ENCODE data around the gene LAMA3.

LAMA3 gene

DNA sequence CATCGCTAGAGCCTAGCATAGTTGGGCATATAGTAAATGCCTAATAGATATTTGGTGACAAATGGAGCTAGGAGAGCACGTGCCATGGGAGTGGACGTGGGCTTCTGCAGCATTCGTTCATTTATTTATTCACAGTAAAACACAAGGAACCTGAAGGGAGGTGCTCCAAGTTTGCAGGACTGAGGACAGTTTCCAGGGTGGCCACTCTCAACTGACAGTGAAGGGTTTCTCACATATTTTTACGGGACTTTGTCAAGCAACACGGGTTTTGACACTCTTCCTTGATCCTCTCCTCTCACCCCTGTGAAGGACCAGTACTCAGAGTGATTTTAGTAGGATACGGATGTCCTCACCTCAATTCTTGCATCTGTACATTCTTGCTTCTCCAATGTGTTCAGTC lies 190.3 kb downstream of the LAMA3 start:
- no peak for DNase-seq (ENCODE audit: low read depth)

DNA sequence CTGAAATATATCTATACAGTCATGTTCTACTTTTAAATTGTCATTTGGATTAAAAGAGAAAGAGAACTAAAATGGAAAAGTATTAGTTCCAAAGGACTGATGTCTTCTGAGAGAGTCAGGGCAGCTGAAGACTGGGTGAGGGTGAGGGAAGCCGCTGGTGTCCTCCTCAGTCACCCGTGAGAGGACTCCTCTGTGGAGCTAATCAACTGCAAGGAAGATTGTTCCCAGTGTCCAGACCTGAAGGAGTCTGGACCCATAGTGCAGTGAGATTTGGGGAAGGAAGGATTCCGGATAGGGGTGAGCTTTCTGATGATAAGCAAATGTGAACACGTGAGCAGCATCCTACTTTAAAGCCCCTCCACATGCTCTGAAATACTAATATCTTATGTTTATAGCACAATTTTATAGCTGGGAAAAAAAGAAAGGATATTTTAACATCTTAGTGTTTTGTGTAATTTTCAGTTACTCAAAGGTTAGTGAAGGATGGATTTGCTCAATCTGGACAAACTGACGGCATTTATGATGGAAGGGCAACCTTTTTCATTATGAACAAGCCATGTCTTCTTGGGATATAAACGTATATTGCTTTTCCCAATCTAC lies 190.8 kb downstream of the LAMA3 start:
- DNase-seq (ENCODE audit: low read depth) = no peak

DNA sequence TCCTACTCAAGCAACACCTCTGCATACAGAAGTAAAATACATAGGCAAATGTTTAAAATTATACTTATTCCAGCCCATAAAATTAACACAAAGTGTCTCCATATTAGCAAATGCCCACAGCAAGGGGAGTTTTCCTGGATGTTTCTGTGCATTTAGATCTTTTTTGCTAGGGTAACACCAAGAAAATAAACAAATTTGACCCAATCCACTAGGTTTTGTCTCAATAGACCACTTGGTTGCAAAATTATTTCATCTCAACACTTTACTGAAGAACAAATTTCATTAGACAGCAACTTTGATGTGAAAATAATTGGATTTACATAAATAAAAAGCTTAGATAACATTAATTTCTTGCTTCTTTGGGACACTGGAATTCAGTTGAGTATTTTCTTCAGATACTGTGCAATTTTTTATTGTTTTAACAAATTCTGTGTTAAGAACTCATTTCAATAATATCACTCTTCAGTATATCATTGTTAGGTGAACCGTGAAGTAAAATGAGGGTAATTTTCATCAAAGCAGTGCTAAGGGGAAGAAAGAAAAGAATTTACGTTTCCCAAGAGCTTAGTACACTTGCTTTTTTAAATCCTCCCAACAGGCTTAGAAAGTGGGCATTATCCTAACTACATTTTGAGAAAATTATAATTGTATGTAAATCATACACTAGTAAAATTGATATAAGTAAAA lies 191.8 kb downstream of the LAMA3 start:
- DNase-seq (ENCODE audit: low read depth) = no peak

DNA sequence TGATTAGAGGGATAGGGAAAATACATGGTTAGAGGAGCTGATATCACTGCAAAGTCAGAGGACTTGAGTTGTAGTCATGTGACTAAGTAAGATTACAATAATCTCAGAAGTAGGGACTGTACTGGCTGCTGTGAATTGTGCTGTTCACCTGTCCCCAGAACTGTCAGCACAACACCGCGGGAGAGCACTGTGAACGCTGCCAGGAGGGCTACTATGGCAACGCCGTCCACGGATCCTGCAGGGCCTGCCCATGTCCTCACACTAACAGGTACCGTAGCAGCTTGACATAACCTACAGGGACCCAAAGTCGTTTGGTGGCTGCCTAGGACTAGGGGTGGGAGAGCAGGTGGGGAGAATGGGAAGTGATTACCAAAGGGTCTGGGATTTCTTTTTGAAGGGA lies 192.5 kb downstream of the LAMA3 start:
- no peak for DNase-seq (ENCODE audit: low read depth)

DNA sequence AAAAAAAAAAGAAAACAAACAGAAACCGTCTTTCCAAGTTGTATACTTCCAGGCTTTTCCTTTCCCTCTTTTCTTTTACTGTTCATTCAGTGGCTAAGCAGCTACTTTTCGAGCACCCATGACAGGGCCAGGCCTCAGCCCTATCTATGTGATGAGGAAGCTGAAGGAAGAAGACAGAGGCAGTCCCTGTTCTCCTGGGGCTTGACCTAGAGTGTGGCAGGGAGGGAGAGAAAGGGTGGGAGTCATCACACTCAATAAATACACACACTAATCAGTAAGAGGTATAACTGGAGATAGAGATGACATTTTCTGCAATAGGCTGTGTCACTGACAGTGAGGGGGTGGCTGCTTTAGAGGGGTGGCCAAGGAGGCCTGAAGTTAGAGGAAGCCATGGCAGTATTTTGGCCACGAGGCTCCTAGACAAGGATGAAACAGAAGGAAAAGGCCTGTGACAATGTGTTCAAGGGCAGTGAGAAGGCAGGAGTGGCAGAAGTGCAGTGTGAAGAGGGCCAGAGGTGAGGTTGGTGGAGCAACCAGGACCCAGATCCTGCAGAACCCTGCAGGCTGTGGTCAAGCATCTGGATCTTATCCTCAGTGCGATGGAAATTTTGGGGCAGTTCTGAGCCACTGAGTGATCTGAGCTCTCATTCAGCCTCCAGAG lies 193.5 kb downstream of the LAMA3 start:
- DNase-seq (ENCODE audit: low read depth) = no peak

DNA sequence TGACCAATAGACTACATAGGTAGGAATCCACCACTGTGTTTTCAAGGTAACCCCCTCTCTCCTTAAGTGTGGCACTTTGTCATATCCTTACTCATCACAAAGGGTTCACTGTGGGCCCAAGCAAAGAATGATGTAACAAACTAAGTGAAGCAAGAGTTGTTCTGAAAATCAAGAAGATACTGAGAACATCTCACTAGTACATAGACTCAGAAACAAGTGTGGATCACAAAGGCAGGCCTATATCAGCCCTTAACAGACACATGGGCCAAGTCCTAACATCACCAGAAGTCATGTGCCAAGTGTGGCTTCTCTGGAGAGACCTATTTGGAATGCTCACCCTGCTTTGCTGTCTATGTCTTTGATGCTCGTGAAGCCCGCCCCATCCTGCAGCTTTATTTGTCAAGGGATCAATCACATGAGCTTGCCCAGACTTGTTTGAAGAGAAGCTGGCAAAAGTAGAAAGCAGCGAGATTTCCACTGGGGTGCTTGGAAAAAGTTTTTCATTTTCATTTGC lies 194.1 kb downstream of the LAMA3 start:
- no peak for DNase-seq (ENCODE audit: low read depth)

DNA sequence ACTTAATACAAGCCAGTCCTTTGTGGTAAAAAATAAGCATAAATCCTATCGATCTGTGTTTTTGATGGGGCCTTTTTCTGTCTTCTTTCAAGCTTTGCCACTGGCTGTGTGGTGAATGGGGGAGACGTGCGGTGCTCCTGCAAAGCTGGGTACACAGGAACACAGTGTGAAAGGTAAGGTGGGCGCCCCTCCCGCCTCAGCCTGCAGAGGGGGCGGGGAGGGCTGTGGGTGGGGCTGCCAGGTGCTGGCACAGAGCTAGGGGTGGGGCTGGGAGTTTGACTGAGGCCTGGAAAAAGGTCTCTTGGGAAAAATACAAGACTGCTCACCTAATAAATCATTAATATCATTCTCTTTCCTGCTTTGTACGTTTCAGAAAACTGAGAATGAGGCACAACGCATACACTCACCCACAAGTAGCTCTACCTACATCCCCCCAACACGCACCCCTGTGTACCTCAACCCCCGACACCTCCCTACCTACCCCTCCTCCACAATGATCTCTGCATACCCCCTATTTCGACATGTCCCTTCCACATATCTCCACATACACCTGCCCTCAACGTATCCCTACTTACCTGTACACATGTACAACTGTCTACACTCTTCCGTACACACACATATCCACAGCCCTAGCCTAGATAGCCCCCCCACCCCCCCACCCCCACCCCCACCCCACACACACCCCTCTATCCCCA lies 195.6 kb downstream of the LAMA3 start:
- DNase-seq (ENCODE audit: low read depth) = no peak

DNA sequence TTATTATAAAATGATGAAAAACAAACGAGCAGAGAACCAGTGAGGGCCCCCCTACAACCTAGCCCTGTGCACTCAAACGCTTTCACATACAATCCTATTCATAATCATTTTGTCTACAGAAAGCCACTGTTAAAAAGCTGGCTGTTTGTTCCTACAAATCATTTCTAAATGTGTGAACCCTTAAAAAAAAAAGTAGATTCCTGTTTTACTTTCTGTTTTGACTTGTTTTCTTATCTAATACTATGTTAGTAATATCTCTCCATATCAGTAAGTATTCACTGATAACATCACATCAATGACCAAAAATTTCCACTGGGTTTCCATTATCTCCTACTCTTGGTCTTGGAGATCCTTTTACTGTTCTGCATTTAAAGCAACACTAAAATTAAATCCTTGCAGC lies 196.5 kb downstream of the LAMA3 start:
- no peak for DNase-seq (ENCODE audit: low read depth)

DNA sequence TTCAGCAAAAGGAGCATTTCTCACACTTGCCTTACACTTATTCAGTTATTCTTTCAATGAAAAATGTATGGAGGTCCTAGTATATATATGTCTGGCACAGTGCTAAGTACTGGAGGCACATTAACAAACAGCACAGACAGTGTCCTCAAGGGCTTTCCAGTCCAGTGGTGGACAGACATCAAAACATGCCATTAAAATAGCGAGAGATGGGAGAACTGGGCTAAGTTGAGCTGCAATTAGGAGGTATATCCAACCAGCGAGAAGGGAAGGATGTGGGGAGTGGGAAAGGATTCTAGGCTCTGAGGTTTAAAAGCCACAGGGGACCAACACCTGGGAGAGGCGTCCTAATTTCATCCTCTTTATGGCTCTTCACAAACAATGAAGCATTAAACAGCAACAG lies 197.8 kb downstream of the LAMA3 start:
- DNase-seq (ENCODE audit: low read depth) = no peak

DNA sequence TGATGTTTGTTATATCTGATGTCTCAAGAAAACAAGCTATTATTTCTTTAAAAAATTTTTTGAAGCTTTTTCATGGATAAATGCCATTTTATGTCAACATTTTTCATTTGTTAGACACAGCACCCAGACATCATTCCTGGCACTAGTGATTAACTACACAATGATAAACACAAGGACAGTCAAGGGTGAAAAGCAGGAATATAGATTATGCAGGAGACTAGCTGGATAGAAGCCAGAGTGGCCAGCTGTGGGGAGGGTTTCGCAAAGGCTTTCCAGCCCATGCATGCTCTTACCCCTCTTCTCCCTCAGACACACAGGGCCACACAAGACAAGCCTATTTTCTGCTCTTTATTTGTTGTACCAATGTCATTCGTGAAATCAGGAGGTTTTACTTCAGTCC lies 198.2 kb downstream of the LAMA3 start:
- no peak for DNase-seq (ENCODE audit: low read depth)

DNA sequence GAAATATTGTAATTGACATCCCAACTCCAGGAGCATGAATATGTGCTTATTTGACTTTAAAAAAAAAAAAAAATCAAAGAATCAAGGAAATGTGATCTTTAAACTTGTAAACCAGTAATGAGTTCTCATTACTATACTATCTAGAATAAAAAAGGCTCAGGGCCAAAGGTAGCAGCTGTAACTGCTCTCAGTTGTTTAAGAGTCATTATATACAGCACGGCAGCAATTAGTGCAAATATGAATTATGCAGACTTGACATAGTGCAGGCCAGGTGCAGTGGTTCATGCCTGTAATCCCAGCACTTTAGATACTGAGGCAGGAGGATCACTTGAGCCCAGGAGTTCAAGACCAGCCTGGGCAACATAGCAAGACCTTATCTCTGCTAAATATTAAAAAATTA lies 199.6 kb downstream of the LAMA3 start:
- DNase-seq (ENCODE audit: low read depth) = no peak

DNA sequence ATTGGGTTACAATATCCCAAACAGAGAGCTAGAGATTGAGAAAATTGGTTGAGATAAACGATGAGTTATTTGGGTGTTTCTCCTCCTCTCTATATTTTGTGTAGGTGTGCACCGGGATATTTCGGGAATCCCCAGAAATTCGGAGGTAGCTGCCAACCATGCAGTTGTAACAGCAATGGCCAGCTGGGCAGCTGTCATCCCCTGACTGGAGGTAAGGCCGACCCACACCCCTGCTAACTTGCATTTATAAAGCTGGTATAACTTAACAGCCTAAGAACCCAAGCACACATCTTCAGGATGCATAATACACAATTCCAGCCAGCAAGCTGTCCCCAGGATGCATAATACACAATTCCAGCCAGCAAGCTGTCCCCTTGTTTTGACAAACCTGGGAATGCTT lies 200.7 kb downstream of the LAMA3 start:
- no peak for DNase-seq (ENCODE audit: low read depth)

DNA sequence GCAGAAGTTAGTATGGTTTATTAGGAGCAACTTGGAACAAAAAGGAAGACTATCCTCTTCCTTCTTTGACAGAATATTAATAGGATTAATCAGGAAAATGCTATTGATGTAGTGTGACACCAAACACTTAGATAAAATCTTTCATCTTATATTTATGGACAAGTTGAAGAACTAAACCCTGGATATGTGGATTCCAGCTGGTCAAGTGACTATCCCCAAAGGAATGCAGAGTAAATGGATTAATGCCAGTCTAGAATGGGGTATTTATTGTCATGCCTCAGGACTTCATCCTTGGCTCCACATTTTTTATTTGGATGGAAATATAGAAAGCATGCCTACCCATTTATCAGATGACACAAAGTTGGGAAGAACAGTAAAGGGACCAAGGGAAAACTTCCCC lies 201.3 kb downstream of the LAMA3 start:
- peak; percentile 55 for DNase-seq (ENCODE audit: low read depth)

DNA sequence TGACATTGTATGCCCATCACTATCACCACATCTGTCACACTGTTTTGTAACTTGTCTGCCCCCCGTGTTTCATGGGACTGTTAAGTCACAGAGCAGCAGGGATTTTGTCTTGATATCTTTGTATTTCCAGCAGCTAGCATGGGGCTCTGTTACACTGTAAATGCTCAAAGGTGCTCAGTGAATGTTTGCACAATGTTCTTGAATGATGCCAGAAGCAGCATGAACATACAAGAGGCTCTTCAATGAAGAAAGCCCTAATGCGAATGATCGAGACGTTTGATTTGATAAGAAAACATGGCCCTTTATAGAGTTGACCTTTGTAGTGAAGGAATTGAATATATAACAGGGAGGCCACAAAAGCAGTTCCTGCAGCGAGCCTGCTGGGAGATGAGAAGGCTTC lies 204.4 kb downstream of the LAMA3 start:
- DNase-seq (ENCODE audit: low read depth) = no peak

DNA sequence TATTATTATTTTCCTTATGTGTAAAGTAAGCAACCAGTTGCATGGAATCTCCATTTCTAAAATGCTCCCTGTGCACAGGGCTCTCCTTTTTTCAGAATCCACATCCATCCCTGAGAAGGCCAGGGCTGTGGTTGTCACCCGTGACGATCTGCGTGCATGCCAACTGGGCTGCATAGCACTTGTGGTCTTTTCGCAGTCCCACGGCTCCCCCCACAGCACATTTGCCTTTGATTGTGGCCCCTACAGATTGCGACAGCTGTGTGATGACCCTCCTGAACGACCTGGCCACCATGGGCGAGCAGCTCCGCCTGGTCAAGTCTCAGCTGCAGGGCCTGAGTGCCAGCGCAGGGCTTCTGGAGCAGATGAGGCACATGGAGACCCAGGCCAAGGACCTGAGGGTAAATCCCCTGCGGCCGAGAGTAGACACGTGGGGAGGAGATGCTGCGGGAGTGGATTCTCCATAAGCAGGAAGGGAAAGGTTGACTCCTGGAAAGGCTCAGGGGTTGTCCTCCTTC lies 205.5 kb downstream of the LAMA3 start:
- DNase-seq (ENCODE audit: low read depth) = no peak

DNA sequence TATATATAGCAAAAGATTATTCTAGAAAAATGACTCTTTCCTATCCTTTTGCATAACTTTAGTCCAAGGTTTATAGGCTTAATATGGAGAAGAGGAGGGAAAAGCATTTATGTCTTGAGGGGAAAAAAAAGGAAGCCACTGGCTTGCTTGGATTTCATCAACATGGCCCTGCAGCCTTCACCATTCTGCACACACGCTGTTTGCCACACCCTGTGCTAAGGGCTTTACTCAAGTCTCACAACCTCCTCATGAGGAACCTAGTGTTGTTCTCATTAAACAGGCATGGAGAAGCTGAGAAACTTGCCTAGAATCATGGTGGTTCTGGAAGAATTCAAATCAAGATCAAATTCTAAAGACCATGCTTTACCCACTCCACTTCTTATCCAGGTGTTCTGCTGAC lies 208.0 kb downstream of the LAMA3 start:
- no peak for DNase-seq (ENCODE audit: low read depth)

DNA sequence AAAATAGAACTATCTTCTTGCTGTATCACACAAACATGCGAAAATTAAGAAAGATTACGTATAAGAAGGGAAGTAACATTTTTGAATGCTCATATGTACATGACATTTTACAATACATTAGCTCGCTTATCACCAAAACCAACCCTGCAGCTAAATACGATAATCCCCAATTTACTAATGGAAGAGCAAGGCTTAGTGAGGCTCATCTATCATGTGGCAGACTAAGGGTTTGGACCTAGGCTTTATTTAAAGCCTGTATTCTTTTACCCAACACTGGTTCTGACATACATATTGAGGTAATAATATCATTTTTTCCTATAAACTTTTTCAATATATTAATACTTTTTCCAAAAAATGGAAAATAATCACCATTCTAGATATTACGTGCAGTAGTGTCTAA lies 208.5 kb downstream of the LAMA3 start:
- DNase-seq (ENCODE audit: low read depth) = no peak

DNA sequence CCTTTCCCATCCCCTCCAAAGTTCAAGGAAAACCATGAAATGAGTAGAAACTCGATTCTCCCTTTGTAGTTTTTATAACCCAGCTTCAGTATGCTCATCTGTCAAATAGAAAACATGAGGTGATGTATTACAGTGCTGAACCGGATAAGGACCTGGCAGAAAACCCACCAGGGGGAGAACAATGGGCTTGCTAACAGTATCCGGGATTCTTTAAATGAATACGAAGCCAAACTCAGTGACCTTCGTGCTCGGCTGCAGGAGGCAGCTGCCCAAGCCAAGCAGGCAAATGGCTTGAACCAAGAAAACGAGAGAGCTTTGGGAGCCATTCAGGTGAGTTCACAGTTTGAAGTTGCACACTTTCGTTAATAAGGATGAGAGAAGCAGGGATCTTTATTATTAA lies 211.7 kb downstream of the LAMA3 start:
- no peak for DNase-seq (ENCODE audit: low read depth)

DNA sequence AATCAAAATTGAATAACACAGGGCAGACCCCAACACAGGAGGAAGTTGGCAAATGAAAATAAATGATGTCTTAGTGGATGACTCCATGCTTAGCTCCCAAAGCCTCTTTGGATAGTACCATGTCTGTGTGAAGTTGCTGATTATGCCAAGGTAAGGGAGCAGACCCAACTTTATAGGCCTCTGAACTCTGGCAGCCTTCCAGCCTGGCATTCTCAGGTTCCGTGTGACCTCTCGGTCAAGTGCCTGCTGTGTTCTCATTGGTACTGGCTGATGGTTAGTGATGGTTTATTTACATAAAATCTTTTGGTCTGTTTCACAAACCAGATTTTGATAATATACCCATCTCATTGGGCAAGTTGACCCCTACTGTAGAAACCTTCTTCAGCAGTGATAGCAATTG lies 213.1 kb downstream of the LAMA3 start:
- no peak for DNase-seq (ENCODE audit: low read depth)

DNA sequence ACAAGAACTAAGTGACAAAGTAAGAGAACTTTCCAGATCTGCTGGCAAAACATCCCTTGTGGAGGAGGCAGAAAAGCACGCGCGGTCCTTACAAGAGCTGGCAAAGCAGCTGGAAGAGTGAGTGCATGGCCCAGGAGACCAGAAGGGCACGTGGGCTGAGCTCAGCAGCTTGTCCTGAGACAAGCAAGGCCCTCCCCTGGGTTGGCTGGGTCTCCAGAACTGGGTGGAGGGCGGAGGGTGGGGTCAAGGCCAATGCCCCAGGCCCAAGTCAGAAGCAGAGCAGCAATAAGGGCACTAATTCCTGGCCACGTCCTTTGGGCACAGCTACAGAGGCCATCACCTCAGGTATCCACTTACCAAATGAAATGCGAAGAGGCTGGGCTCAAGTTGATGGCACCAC lies 214.7 kb downstream of the LAMA3 start:
- no peak for DNase-seq (ENCODE audit: low read depth)

DNA sequence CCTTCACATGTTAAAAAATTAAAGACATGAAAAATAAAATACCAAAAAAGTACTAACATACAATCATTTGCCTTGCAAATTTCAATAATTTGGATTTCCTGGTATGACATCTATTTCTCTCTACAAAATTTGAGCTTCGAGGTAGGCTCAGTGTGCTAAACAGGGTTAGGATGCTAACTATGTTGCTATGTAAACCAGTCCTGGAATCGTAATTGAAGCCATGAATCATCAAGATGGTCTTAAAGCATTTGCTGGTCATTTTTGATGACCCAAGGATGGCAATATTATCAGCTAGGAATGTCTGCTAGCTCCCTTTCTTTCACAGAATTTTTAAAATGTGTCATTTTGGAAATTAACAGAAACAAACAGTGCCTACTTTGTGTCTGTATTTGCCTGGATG lies 217.4 kb downstream of the LAMA3 start:
- DNase-seq (ENCODE audit: low read depth) = no peak

DNA sequence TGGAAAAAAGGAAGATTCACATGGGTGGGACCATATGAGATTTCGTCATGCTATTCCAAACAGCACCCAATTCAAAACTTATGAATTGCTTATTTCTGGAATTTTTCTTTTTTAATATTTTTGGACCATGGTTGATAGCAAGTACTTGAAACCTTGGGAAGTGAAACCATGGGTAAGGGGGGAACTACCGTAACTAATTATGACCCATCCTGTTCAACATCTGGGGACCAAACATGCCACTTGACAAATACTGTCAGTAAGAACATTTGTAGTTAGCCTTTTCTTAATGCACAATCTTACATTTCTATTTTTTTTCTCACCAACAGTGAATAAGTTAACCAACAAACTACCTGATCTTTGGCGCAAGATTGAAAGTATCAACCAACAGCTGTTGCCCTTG lies 219.6 kb downstream of the LAMA3 start:
- DNase-seq (ENCODE audit: low read depth) = no peak

DNA sequence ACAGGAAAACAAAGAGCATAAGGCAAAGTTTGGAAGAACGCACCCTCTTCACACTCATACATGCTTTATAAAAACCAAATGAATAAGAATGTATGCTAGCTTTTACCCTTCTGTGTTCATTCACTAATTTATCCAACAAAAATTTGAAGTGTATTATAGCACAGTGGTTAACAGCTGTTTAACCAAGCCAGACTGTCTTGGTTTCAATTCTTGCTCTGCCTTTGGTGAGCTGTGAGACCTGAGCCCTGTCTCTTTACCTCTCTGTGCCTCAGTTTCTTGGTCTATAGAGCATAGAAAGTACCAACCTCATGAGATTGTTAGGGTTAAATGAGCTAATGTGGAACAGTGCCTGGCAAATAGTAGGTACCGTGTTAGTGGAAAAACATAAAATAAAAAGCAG lies 220.8 kb downstream of the LAMA3 start:
- no peak for DNase-seq (ENCODE audit: low read depth)

All from GM04503 (cell line).